ENCODE data around the gene FARP2.

FARP2 gene

DNA sequence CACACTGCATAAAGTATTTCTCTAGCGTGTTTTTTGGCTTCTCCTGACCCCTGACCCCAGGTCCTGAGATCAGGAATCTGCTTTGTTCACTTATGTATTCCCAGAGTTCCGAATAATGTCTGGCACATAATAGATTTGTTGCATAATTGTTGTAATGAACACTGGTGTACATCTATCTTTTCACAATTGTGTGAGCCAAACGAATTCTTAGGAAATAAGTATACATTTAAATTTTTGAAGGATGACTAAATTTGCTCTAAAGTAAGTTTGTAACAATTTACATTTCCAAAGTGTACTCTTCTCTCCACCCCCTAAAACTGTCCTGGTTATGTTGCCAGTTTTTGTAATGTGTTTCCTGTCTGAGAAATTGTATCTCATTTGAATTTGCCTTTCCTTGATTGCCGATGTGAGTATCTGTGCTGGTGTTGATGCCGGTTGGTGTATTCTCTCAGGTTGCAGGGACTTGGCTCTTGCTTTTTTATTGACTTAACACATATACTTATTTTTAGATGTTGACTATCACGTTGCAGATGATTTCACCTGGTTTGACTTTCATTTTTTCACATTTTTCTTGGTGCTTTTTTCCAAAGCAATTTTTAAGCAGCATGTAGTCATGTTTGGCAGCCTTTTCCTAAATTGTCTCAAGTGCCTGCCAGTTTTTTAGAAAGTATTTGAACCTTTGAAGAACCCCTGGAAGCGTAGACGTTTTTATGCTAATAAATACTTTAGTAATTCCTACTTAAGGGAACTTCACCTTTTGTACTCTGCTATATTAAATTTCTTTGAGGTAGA is 16.1 kb upstream of the FARP2 start:
- TF ChIP-seq, protein P1, sequence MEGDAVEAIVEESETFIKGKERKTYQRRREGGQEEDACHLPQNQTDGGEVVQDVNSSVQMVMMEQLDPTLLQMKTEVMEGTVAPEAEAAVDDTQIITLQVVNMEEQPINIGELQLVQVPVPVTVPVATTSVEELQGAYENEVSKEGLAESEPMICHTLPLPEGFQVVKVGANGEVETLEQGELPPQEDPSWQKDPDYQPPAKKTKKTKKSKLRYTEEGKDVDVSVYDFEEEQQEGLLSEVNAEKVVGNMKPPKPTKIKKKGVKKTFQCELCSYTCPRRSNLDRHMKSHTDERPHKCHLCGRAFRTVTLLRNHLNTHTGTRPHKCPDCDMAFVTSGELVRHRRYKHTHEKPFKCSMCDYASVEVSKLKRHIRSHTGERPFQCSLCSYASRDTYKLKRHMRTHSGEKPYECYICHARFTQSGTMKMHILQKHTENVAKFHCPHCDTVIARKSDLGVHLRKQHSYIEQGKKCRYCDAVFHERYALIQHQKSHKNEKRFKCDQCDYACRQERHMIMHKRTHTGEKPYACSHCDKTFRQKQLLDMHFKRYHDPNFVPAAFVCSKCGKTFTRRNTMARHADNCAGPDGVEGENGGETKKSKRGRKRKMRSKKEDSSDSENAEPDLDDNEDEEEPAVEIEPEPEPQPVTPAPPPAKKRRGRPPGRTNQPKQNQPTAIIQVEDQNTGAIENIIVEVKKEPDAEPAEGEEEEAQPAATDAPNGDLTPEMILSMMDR (IDR thresholded peaks at IDR 0.05; ENCODE audit: control extremely low read depth, extremely low read depth, low read depth, missing control alignments): no peak
- no peak for DNase-seq (ENCODE audit: extremely low spot score)
- CTCF ChIA-PET: no interaction called here
- POLR2A ChIA-PET: no interaction called here

- CTCF ChIA-PET: interaction anchor here (0.8 kb wide), 1 partner anchor 27 kb away, joined by 3 read pairs; no protein-coding TSS in a partner anchor
Observed at GRCh38 chr2:241340631-241341163, 15.4 kb upstream of the FARP2 start.

DNA sequence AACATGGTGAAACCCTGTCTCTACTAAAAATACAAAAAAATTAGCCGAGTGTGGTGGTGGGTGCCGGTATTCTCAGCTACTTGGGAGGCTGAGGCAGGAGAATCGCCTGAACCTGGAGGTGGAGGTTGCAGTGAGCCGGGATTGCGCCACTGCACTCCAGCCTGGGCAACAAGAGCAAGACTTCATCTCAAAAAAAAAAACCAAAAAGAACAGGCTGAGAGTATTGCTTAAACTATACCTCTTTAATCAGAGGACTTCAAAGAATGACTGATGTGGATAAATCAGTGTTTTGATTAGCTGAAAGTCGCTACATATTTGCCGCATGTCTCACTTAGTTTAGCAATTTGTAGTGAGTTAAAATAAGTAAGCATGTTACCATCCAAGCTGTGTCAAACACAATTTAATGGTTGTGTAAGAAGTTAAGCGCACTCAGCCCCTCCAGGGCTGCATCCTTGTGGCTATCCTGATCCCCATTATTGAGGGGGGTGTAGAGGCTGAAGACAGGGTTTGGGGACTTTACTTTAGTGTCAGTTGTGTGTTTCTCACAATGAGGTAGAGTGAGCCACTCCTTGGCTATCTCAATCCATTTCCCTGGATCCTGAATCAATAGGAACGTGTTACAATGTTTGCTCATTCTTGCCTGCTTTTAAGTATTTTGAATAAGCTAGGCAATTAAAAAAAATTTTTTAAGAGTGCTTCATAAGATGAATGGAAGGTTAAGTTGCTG is 11.0 kb upstream of the FARP2 start:
- ChIA-PET POLR2A (no interaction called here), CTCF (interaction anchor here (0.8 kb wide), 1 partner anchor 9 kb away, joined by 4 read pairs; no protein-coding TSS in a partner anchor)
- DNase-seq (ENCODE audit: extremely low spot score): no peak
- TF ChIP-seq, protein P1 (IDR thresholded peaks at IDR 0.05; ENCODE audit: control extremely low read depth, extremely low read depth, low read depth, missing control alignments): no peak

More at GRCh38 chr2:241340631-241341163, 15.4 kb upstream of the FARP2 start:
- POLR2A ChIA-PET: no interaction called here
- TF ChIP-seq, protein P1 (IDR thresholded peaks at IDR 0.05; ENCODE audit: control extremely low read depth, extremely low read depth, low read depth, missing control alignments): no peak
- DNase-seq (ENCODE audit: extremely low spot score): no peak

DNA sequence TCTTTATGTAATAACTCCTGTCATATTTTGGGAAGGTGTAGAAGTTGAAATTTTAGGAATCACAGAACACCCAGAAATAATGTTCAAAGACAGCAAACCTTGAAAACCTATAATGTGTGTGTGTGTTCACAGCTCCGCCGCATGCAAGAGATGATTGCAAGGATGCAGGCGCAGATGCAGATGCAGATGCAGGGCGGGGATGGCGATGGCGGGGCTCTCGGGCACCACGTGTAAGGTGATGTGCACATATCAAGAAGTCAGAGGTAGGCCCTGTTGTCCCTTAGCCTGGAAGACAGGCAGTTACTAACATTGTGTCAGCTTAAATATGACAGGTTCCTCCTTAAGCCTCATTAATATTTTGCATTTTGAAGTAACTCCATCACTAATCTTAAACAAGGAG is 6.1 kb upstream of the FARP2 start:
- POLR2A ChIA-PET: interaction anchor here (1.0 kb wide), 1 partner anchor 35 kb away, joined by 4 read pairs; the partner anchor contains the start of gene HDLBP
- DNase-seq (ENCODE audit: extremely low spot score): no peak
- CTCF ChIA-PET: interaction anchor here (1.3 kb wide), 1 partner anchor 58 kb away, joined by 3 read pairs; no protein-coding TSS in a partner anchor
- TF ChIP-seq, protein P1 (IDR thresholded peaks at IDR 0.05; ENCODE audit: control extremely low read depth, extremely low read depth, low read depth, missing control alignments): no peak

- POLR2A ChIA-PET: interaction anchor here (1.0 kb wide), 1 partner anchor 35 kb away, joined by 4 read pairs; the partner anchor contains the start of gene HDLBP
- CTCF ChIA-PET: interaction anchor here (0.8 kb wide), 1 partner anchor 35 kb away, joined by 4 read pairs; the partner anchor contains the start of genes HDLBP and SEPTIN2
- TF ChIP-seq, protein P1 (IDR thresholded peaks at IDR 0.05; ENCODE audit: control extremely low read depth, extremely low read depth, low read depth, missing control alignments): no peak
- DNase-seq (ENCODE audit: extremely low spot score): no peak
Observed at GRCh38 chr2:241350530-241350877, 5.6 kb upstream of the FARP2 start.
